Measurements from ENCODE around the gene PLEKHG2. TPM values are rescaled to one million over a fixed set of nuclear protein-coding genes. Genes with fewer than 3 reads are reported as not detected.

PLEKHG2 gene
- total RNA-seq, 1 experiment from 2014 or later = 29.0 TPM

DNA sequence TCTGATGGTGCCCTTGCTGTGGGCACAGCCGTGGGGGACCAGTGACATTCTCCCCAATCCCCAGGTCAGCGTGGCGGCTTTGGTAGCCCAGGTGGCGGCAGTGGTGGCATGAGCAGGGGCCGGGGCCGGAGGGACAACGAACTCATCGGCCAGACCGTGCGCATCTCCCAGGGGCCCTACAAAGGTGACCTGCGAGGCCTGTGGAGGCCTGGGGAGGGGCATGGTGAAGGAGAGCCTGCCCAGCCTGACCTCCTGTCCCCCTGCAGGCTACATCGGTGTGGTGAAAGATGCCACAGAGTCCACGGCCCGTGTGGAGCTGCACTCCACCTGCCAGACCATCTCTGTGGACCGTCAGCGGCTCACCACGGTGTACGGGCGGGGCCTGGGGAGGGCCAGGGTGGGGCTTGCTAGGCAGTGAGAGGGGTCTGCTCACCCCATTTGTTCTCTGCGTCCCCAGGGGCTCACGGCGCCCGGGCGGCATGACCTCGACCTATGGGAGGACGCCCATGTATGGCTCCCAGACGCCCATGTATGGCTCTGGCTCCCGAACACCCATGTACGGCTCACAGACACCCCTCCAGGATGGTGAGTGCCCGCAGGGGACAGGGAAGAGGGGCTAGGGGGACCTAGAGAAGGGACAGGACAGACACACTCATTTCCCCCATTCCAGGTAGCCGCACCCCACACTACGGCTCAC, 60.4 kb downstream of the PLEKHG2 start:
- no TSS peak for BruUV-seq (replicated peaks)
- no peak overlapping the region for H3K27ac ChIP-seq (ENCODE audit: low read depth, low read length)

DNA sequence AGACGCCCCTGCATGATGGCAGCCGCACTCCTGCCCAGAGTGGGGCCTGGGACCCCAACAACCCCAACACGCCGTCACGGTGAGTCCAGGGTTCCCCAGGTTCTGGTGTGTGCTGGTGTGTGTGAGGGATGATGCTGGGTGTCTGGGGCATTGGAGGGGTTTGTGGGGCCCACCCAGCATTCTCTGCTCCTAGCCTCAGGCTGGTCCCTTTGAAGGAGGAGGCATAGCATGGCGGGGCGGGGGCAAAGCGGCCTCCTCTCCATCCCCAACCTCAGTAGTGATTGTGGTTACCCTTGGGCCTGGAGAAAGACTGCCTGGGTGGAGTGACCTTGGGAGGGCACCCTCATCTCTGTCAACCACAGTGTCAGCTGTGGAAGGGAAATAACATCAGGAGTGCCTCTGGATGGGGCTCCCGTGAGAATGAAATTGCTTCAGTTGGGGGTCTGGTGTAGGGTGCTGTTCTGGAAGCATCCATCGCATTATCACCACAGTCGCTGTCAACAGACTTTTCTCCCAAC, 61.0 kb downstream of the PLEKHG2 start:
- intact Hi-C loops (cut with micrococcal nuclease) = no loop called here
- Histone ChIP-seq H3K27ac (ENCODE audit: low read depth, low read length) (no peak overlapping the region), H3K4me1 (ENCODE audit: control insufficient read depth in 1 of 2, insufficient read depth in 2 of 2, low read length in 2 of 2) (no peaks in the 10 kb centered on the region), H3K79me2 (ENCODE audit: insufficient read depth, low read length) (no peaks in the 10 kb centered on the region; the same call in 1 of the 2 replicates), H3K9me2 (ENCODE audit: insufficient read depth) (no peaks in the 10 kb centered on the region), H3K4me3 (replicated peaks in 1 of 2; ENCODE audit: low read depth in 1 of 2, low read length in 2 of 2) (no peak overlapping the region), H4K20me1 (ENCODE audit: insufficient read depth) (no peaks in the 10 kb centered on the region), H3K27me3 (ENCODE audit: insufficient read depth, low read length) (no peaks in the 10 kb centered on the region), H3K9me3 (ENCODE audit: control insufficient read depth in 1 of 2, insufficient read depth in 1 of 2, low read depth in 1 of 2, low read length in 2 of 2) (no peaks in the 10 kb centered on the region), H3K9ac (ENCODE audit: low read length) (no peak overlapping the region), H2AFZ (ENCODE audit: low read depth, low read length, poor library complexity, severe bottlenecking) (no peak overlapping the region), H3K4me2 (ENCODE audit: low read length) (no peak overlapping the region), H3K36me3 (ENCODE audit: control insufficient read depth in 1 of 2, insufficient read depth in 2 of 2, low read length in 2 of 2) (peaks cover 46 to 67% of the 10 kb centered on the region in 2 experiments; a peak in 3 of 4 replicates)
- RAD21 ChIA-PET (ENCODE audit: low non-redundant PET in 1 of 2, low total read pairs in 2 of 2, uncharacterized antibody in 2 of 2, unreplicated experiment in 2 of 2) = no interaction called here
- DNase-seq (ENCODE audit: low read depth, low spot score) (no peak), ATAC-seq (no peak)
- CTCF ChIA-PET = interaction anchor here (0.7 to 3.5 kb wide), 4 partner anchors 8 to 199 kb away, joined by 3 to 24 read pairs (median 3); partner anchors contain the start of gene EID2B
- BruUV-seq (replicated peaks) = no TSS peak
- POLR2A ChIA-PET = interaction anchor here (2.4 kb wide), 1 partner anchor 38 kb away, joined by 8 read pairs; the partner anchor contains the start of gene RPS16
- TF ChIP-seq SRF (IDR thresholded peaks at IDR 0.05; ENCODE audit: low read depth) (no peak), RAD21 (IDR thresholded peaks at IDR 0.05; ENCODE audit: low read depth) (no peak), YY1 (IDR thresholded peaks at IDR 0.05; ENCODE audit: extremely low read depth, insufficient replicate concordance, low read depth, low read length) (no peak), EZH2phosphoT487 (IDR thresholded peaks at IDR 0.05; ENCODE audit: borderline replicate concordance) (no peak), POLR2AphosphoS5 (IDR thresholded peaks at IDR 0.05; ENCODE audit: low read depth, low read length) (no peak), TCF7L2 (IDR thresholded peaks at IDR 0.05; ENCODE audit: borderline replicate concordance, extremely low read depth, insufficient read depth, insufficient read length) (no peak), EGR1 (IDR thresholded peaks at IDR 0.05; ENCODE audit: low read depth) (no peak)
- TF ChIP-seq, protein P1, sequence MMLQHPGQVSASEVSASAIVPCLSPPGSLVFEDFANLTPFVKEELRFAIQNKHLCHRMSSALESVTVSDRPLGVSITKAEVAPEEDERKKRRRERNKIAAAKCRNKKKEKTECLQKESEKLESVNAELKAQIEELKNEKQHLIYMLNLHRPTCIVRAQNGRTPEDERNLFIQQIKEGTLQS (IDR thresholded peaks at IDR 0.05) = no peak
- TF ChIP-seq, protein P2, sequence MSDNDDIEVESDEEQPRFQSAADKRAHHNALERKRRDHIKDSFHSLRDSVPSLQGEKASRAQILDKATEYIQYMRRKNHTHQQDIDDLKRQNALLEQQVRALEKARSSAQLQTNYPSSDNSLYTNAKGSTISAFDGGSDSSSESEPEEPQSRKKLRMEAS (IDR thresholded peaks at IDR 0.05) = no peak
- TF ChIP-seq, protein P3, sequence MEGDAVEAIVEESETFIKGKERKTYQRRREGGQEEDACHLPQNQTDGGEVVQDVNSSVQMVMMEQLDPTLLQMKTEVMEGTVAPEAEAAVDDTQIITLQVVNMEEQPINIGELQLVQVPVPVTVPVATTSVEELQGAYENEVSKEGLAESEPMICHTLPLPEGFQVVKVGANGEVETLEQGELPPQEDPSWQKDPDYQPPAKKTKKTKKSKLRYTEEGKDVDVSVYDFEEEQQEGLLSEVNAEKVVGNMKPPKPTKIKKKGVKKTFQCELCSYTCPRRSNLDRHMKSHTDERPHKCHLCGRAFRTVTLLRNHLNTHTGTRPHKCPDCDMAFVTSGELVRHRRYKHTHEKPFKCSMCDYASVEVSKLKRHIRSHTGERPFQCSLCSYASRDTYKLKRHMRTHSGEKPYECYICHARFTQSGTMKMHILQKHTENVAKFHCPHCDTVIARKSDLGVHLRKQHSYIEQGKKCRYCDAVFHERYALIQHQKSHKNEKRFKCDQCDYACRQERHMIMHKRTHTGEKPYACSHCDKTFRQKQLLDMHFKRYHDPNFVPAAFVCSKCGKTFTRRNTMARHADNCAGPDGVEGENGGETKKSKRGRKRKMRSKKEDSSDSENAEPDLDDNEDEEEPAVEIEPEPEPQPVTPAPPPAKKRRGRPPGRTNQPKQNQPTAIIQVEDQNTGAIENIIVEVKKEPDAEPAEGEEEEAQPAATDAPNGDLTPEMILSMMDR (IDR thresholded peaks at IDR 0.05 in 2 of 3, conservative IDR thresholded peaks at IDR 0.05 in 1 of 3; ENCODE audit: borderline replicate concordance in 1 of 3, insufficient read depth in 1 of 3, low read depth in 2 of 3, low read length in 2 of 3) = no peak

More for the DNA sequence above, 60.4 kb downstream of the PLEKHG2 start:
- Histone ChIP-seq H3K79me2 (ENCODE audit: insufficient read depth, low read length) (no peaks in the 10 kb centered on the region; the same call in 1 of the 2 replicates), H4K20me1 (ENCODE audit: insufficient read depth) (no peaks in the 10 kb centered on the region), H3K27me3 (ENCODE audit: insufficient read depth, low read length) (no peaks in the 10 kb centered on the region), H2AFZ (ENCODE audit: low read depth, low read length, poor library complexity, severe bottlenecking) (no peak overlapping the region), H3K4me2 (ENCODE audit: low read length) (no peak overlapping the region), H3K4me1 (ENCODE audit: control insufficient read depth in 1 of 2, insufficient read depth in 2 of 2, low read length in 2 of 2) (no peaks in the 10 kb centered on the region), H3K9me2 (ENCODE audit: insufficient read depth) (no peaks in the 10 kb centered on the region), H3K36me3 (ENCODE audit: control insufficient read depth in 1 of 2, insufficient read depth in 2 of 2, low read length in 2 of 2) (peaks cover 48 to 73% of the 10 kb centered on the region in 2 experiments; a peak in 3 of 4 replicates), H3K9ac (ENCODE audit: low read length) (no peak overlapping the region), H3K9me3 (ENCODE audit: control insufficient read depth in 1 of 2, insufficient read depth in 1 of 2, low read depth in 1 of 2, low read length in 2 of 2) (no peaks in the 10 kb centered on the region), H3K4me3 (replicated peaks in 1 of 2; ENCODE audit: low read depth in 1 of 2, low read length in 2 of 2) (no peak overlapping the region)
- DNase-seq (ENCODE audit: low read depth, low spot score) = no peak
- TF ChIP-seq CBX3 (IDR thresholded peaks at IDR 0.05; ENCODE audit: low read depth) = no peak
- TF ChIP-seq, protein P3 (IDR thresholded peaks at IDR 0.05 in 2 of 3, conservative IDR thresholded peaks at IDR 0.05 in 1 of 3; ENCODE audit: borderline replicate concordance in 1 of 3, insufficient read depth in 1 of 3, low read depth in 2 of 3, low read length in 2 of 3) = no peak
- TF ChIP-seq EGR1 (IDR thresholded peaks at IDR 0.05; ENCODE audit: low read depth) = no peak
- no peak for TF ChIP-seq JUND (IDR thresholded peaks at IDR 0.05)
- TF ChIP-seq ZFX (IDR thresholded peaks at IDR 0.05) = no peak
- ATAC-seq = no peak
- ChIA-PET POLR2A (no interaction called here), CTCF (no interaction called here), RAD21 (ENCODE audit: low non-redundant PET in 1 of 2, low total read pairs in 2 of 2, uncharacterized antibody in 2 of 2, unreplicated experiment in 2 of 2) (no interaction called here)
- intact Hi-C loops (cut with micrococcal nuclease) = no loop called here
